ENCODE measurements around the gene CALN1.

DNA sequence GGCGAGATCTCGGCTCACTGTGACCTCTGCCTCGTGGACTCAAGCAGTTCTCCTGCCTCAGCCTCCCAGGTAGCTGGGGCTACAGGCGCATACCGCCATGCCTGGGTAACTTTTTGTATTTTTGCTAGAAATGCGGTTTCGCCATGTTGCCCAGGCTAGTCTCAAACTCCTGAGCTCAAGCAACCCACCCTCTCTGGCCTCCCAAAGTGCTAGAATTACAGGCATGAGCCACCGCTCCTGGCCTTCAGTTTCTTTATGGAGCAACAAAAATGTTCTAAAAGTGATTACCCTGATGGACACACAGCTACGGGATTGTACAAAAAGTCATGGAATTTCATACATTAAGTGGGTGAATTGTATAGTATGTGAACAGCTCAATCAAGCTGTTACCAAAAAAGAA lies 216.0 kb downstream of the CALN1 start:
- TF ChIP-seq, protein P1, sequence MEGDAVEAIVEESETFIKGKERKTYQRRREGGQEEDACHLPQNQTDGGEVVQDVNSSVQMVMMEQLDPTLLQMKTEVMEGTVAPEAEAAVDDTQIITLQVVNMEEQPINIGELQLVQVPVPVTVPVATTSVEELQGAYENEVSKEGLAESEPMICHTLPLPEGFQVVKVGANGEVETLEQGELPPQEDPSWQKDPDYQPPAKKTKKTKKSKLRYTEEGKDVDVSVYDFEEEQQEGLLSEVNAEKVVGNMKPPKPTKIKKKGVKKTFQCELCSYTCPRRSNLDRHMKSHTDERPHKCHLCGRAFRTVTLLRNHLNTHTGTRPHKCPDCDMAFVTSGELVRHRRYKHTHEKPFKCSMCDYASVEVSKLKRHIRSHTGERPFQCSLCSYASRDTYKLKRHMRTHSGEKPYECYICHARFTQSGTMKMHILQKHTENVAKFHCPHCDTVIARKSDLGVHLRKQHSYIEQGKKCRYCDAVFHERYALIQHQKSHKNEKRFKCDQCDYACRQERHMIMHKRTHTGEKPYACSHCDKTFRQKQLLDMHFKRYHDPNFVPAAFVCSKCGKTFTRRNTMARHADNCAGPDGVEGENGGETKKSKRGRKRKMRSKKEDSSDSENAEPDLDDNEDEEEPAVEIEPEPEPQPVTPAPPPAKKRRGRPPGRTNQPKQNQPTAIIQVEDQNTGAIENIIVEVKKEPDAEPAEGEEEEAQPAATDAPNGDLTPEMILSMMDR (conservative IDR thresholded peaks at IDR 0.05; ENCODE audit: low read depth in 2 of 2): no peak
- no peak for TF ChIP-seq EZH2phosphoT487 (IDR thresholded peaks at IDR 0.05; ENCODE audit: unreplicated experiment)
- TF ChIP-seq CREB1 (CRISPR knock-in tag; IDR thresholded peaks at IDR 0.05; ENCODE audit: low read depth): no peak
- TF ChIP-seq, protein P2, sequence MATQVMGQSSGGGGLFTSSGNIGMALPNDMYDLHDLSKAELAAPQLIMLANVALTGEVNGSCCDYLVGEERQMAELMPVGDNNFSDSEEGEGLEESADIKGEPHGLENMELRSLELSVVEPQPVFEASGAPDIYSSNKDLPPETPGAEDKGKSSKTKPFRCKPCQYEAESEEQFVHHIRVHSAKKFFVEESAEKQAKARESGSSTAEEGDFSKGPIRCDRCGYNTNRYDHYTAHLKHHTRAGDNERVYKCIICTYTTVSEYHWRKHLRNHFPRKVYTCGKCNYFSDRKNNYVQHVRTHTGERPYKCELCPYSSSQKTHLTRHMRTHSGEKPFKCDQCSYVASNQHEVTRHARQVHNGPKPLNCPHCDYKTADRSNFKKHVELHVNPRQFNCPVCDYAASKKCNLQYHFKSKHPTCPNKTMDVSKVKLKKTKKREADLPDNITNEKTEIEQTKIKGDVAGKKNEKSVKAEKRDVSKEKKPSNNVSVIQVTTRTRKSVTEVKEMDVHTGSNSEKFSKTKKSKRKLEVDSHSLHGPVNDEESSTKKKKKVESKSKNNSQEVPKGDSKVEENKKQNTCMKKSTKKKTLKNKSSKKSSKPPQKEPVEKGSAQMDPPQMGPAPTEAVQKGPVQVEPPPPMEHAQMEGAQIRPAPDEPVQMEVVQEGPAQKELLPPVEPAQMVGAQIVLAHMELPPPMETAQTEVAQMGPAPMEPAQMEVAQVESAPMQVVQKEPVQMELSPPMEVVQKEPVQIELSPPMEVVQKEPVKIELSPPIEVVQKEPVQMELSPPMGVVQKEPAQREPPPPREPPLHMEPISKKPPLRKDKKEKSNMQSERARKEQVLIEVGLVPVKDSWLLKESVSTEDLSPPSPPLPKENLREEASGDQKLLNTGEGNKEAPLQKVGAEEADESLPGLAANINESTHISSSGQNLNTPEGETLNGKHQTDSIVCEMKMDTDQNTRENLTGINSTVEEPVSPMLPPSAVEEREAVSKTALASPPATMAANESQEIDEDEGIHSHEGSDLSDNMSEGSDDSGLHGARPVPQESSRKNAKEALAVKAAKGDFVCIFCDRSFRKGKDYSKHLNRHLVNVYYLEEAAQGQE (IDR thresholded peaks at IDR 0.05; ENCODE audit: unreplicated experiment): no peak
- no peak for TF ChIP-seq POLR2AphosphoS5 (IDR thresholded peaks at IDR 0.05; ENCODE audit: low read depth)
- TF ChIP-seq JUNB (IDR thresholded peaks at IDR 0.05; ENCODE audit: unreplicated experiment): no peak
- no peak for TF ChIP-seq EZH2 (IDR thresholded peaks at IDR 0.05; ENCODE audit: low read depth, unreplicated experiment)
- TF ChIP-seq STAT1 (IDR thresholded peaks at IDR 0.05; ENCODE audit: unreplicated experiment): no peak
- no peak for TF ChIP-seq ZNF114 (CRISPR knock-in tag; IDR thresholded peaks at IDR 0.05)

All from GM23338 (cell line).